Right lobe of liver (tissue), 6 donors: ENCODE data around the gene SLX4IP. TPM values are rescaled to one million over a fixed set of nuclear protein-coding genes. Genes with fewer than 3 reads are reported as not detected.
A peak's percentile ranks its signal among the peaks of the same experiment; 100 is the strongest.

Source experiments
- ATAC-seq, 4 donors: fragments of 200-7000 bp; cut with Tn5 transposase; one replicate each; pipeline ENCODE4 v1.9.1; 2020; ENCODE audit warnings: mild to moderate bottlenecking in 4 of 4, moderate library complexity in 4 of 4
- DNase-seq, 3 donors: peaks; one replicate each; pipeline ENCODE4 v3.0.0-alpha.2; 2020
- H3K27ac ChIP-seq, 3 donors: fragments of 200-600 bp; one replicate each; pipeline ENCODE4 v1.8.0; 2022
- H3K27me3 ChIP-seq, 2 donors: fragments of 200-600 bp; one replicate each; pipeline ENCODE4 v1.8.0; 2022
- H3K36me3 ChIP-seq, 4 donors: fragments of 200-600 bp; sonication (generic) in 1 of 4; one replicate each; pipeline versions ENCODE4 v1.5.1 to v1.8.0; 2017 to 2022; ENCODE audit warnings: control low read depth in 1 of 4
- H3K4me1 ChIP-seq, 4 donors: fragments of 200-600 bp; sonication (generic) in 1 of 4; one replicate each; pipeline versions ENCODE4 v1.5.1 to v1.8.0; 2017 to 2022; ENCODE audit warnings: control low read depth in 1 of 4
- H3K4me3 ChIP-seq, 3 donors: fragments of 200-600 bp; one replicate each; pipeline ENCODE4 v1.8.0; 2022
- H3K9me3 ChIP-seq, 4 donors: fragments of 200-600 bp; sonication (generic) in 1 of 4; one replicate each; pipeline versions ENCODE4 v1.5.1 to v1.8.0; 2017 to 2022; ENCODE audit warnings: control low read depth in 1 of 4
- POLR2A ChIP-seq: fragments of 450-650 bp; IDR thresholded peaks from one replicate; pipeline ENCODE4 v1.6.1; 2017; ENCODE audit warnings: antibody characterized with exemption, mild to moderate bottlenecking
- WGBS: methylation state at CpG from one replicate; pipeline ENCODE4 v1.1.6; 2018; ENCODE audit warnings: low coverage, low lambda C conversion rate; ENCODE audit not compliant: insufficient coverage; ENCODE audit errors: missing lambda C conversion rate; 5-methylcytosine and 5-hydroxymethylcytosine counted together
- intact Hi-C, 2 donors: fragments of 100-400 bp; cut with DNase I; formaldehyde crosslinking; loops; one replicate each; pipeline versions ENCODE4 v1.11.2 to v1.14.1; 2022
- total RNA-seq, 6 experiments: library from RNA; depleted of rRNA in 2 of 6; stranded (reverse); fragments of >200 nt in 2 of 6; fragmentation: NEBNext Ultra II Directional in 3 of 6; extraction: Animal tissue kit (Norgen Biotek cat#: 25700) in 3 of 6; gene quantifications; one replicate each; pipeline versions ENCODE4 v1.1.0 to v1.2.4, GENCODE V29; 2016 to 2023
- TF ChIP-seq, protein P1 (sequence below), 4 donors: fragments of 200-600 bp in 3 of 4; fragments of 450-650 bp in 1 of 4; IDR thresholded peaks; one replicate each; pipeline versions ENCODE4 v1.5.1 to v1.8.0; 2016 to 2022; ENCODE audit warnings: antibody characterized with exemption in 4 of 4, mild to moderate bottlenecking in 2 of 4
- donor health status: DM: no; HTN: yes; CAD: no.
- donor health status: DM: no; HTN: no; CAD: no.
- donor health status: DM: no; HTN: no; CAD: no.
- donor health status: DM: no; HTN: yes; CAD: no.
- donor health status: DM: no; HTN: yes; CAD: no.

Gene SLX4IP
- total RNA-seq, 6 experiments from 2014 or later, result 2.0 to 4.0 (median 3.5) TPM

- intact Hi-C loops, result no loop called here
- DNase-seq, result no peak
- no peaks in the 10 kb centered on the region for H3K36me3 ChIP-seq
Observed at GRCh38 chr20:10454151-10454750, 19.1 kb downstream of the SLX4IP start.

GRCh38 chr20:10461495-10461894 is 26.4 kb downstream of the SLX4IP start:
- TF ChIP-seq, protein P1, sequence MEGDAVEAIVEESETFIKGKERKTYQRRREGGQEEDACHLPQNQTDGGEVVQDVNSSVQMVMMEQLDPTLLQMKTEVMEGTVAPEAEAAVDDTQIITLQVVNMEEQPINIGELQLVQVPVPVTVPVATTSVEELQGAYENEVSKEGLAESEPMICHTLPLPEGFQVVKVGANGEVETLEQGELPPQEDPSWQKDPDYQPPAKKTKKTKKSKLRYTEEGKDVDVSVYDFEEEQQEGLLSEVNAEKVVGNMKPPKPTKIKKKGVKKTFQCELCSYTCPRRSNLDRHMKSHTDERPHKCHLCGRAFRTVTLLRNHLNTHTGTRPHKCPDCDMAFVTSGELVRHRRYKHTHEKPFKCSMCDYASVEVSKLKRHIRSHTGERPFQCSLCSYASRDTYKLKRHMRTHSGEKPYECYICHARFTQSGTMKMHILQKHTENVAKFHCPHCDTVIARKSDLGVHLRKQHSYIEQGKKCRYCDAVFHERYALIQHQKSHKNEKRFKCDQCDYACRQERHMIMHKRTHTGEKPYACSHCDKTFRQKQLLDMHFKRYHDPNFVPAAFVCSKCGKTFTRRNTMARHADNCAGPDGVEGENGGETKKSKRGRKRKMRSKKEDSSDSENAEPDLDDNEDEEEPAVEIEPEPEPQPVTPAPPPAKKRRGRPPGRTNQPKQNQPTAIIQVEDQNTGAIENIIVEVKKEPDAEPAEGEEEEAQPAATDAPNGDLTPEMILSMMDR (IDR thresholded peaks at IDR 0.05), result no peak
- TF ChIP-seq POLR2A, result no peak
- no peak overlapping the region for H3K27ac ChIP-seq
- ATAC-seq, result no peak
- DNase-seq, result no peak
- intact Hi-C loops, result no loop called here
- WGBS, result 83% methylated on average over 2 of the region's 2 CpGs
- H3K4me1 ChIP-seq, result no peaks in the 10 kb centered on the region
- no peaks in the 10 kb centered on the region for H3K9me3 ChIP-seq
- H3K27me3 ChIP-seq, result no peaks in the 10 kb centered on the region
- no peaks in the 10 kb centered on the region for H3K36me3 ChIP-seq
- H3K4me3 ChIP-seq, result no peak overlapping the region

More at GRCh38 chr20:10454151-10454750, 19.1 kb downstream of the SLX4IP start:
- no peaks in the 10 kb centered on the region for H3K9me3 ChIP-seq
- TF ChIP-seq, protein P1 (IDR thresholded peaks at IDR 0.05), result no peak
- TF ChIP-seq POLR2A, result no peak
- H3K27ac ChIP-seq, result no peak overlapping the region
- ATAC-seq, result no peak
- H3K27me3 ChIP-seq, result no peaks in the 10 kb centered on the region
- no peaks in the 10 kb centered on the region for H3K4me1 ChIP-seq
- H3K4me3 ChIP-seq, result no peak overlapping the region

- no peak for DNase-seq
- no peaks in the 10 kb centered on the region for H3K27me3 ChIP-seq
- ATAC-seq, result no peak
- H3K4me1 ChIP-seq, result no peaks in the 10 kb centered on the region
- intact Hi-C loops, result no loop called here
- no peak overlapping the region for H3K27ac ChIP-seq
- H3K9me3 ChIP-seq, result no peaks in the 10 kb centered on the region
- no peak overlapping the region for H3K4me3 ChIP-seq
- H3K36me3 ChIP-seq, result no peaks in the 10 kb centered on the region
- TF ChIP-seq POLR2A, result no peak
- TF ChIP-seq, protein P1 (IDR thresholded peaks at IDR 0.05), result no peak
Observed at GRCh38 chr20:10462516-10462915, 27.4 kb downstream of the SLX4IP start.

GRCh38 chr20:10463622-10464021 is 28.5 kb downstream of the SLX4IP start:
- no peak overlapping the region for H3K4me3 ChIP-seq
- 35% methylated on average over 1 of the region's 2 CpGs for WGBS
- H3K9me3 ChIP-seq, result no peaks in the 10 kb centered on the region
- DNase-seq, result no peak
- no peaks in the 10 kb centered on the region for H3K27me3 ChIP-seq
- H3K36me3 ChIP-seq, result no peaks in the 10 kb centered on the region
- no peak overlapping the region for H3K27ac ChIP-seq
- no peaks in the 10 kb centered on the region for H3K4me1 ChIP-seq
- TF ChIP-seq, protein P1 (IDR thresholded peaks at IDR 0.05), result no peak
- TF ChIP-seq POLR2A, result no peak
- peak in 2 of 4 donors; percentile 18 to 68 for ATAC-seq
- intact Hi-C loops, result no loop called here

GRCh38 chr20:10465135-10465534 is 30.0 kb downstream of the SLX4IP start:
- WGBS, result 81% methylated on average over 3 of the region's 3 CpGs
- Histone ChIP-seq H3K4me1 (no peaks in the 10 kb centered on the region), H3K9me3 (no peaks in the 10 kb centered on the region), H3K36me3 (no peaks in the 10 kb centered on the region), H3K4me3 (no peak overlapping the region), H3K27ac (no peak overlapping the region), H3K27me3 (no peaks in the 10 kb centered on the region)
- no peak for DNase-seq
- TF ChIP-seq, protein P1 (IDR thresholded peaks at IDR 0.05), result no peak
- no peak for TF ChIP-seq POLR2A
- ATAC-seq, result peak in 1 of 4 donors; percentile 35
- intact Hi-C loops, result no loop called here
